ENCODE data around the gene GCHFR.

- TF ChIP-seq CTCF (IDR thresholded peaks at IDR 0.05 in 2 of 3, conservative IDR thresholded peaks at IDR 0.05 in 1 of 3; ENCODE audit: borderline replicate concordance in 1 of 3, insufficient read depth in 1 of 3, low read depth in 2 of 3, low read length in 2 of 3) (no peak), REST (IDR thresholded peaks at IDR 0.05; ENCODE audit: low read depth) (no peak), ZFX (IDR thresholded peaks at IDR 0.05) (no peak), EZH2 (IDR thresholded peaks at IDR 0.05) (no peak), ZNF274 (IDR thresholded peaks at IDR 0.05; ENCODE audit: low read depth, low read length) (no peak), POLR2A (IDR thresholded peaks at IDR 0.05; ENCODE audit: borderline replicate concordance, extremely low read depth, insufficient read depth, insufficient read length) (no peak), EZH2phosphoT487 (IDR thresholded peaks at IDR 0.05; ENCODE audit: borderline replicate concordance) (no peak), ZBTB33 (IDR thresholded peaks at IDR 0.05; ENCODE audit: extremely low read depth, insufficient replicate concordance, low read length) (no peak), SRF (IDR thresholded peaks at IDR 0.05; ENCODE audit: low read depth) (no peak), MAX (IDR thresholded peaks at IDR 0.05) (no peak), POLR2AphosphoS5 (IDR thresholded peaks at IDR 0.05; ENCODE audit: low read depth, low read length) (no peak)
Measured at GRCh38 chr15:40789119-40789518, 25.3 kb downstream of the GCHFR start.

Measured in HCT116 (cell line).